Sciatic nerve (tissue), 2 donors: ENCODE results near the gene SLC5A3. TPM values are rescaled to one million over a fixed set of nuclear protein-coding genes. Genes with fewer than 3 reads are reported as not detected.

Source experiments
- ATAC-seq: fragments of 200-7000 bp; cut with Tn5 transposase; one replicate; pipeline ENCODE4 v1.9.1; 2020; ENCODE audit warnings: mild to moderate bottlenecking, moderate library complexity
- DNase-seq: peaks from one replicate; pipeline ENCODE4 v3.0.0-alpha.2; 2020; ENCODE audit warnings: low spot score
- intact Hi-C: fragments of 100-400 bp; cut with DNase I; formaldehyde crosslinking; loops from one replicate; pipeline ENCODE4 v1.14.2; 2022
- total RNA-seq: library from RNA; stranded (reverse); fragmentation: NEBNext Ultra II Directional; extraction: Animal tissue kit (Norgen Biotek cat#: 25700); gene quantifications from one replicate; pipeline ENCODE4 v1.2.1, GENCODE V29; 2021
- donor health status: DM: no; HTN: no; CAD: no.
- donor health status: DM: no; HTN: no; CAD: no.

SLC5A3 gene
- total RNA-seq = 67.7 TPM

DNA sequence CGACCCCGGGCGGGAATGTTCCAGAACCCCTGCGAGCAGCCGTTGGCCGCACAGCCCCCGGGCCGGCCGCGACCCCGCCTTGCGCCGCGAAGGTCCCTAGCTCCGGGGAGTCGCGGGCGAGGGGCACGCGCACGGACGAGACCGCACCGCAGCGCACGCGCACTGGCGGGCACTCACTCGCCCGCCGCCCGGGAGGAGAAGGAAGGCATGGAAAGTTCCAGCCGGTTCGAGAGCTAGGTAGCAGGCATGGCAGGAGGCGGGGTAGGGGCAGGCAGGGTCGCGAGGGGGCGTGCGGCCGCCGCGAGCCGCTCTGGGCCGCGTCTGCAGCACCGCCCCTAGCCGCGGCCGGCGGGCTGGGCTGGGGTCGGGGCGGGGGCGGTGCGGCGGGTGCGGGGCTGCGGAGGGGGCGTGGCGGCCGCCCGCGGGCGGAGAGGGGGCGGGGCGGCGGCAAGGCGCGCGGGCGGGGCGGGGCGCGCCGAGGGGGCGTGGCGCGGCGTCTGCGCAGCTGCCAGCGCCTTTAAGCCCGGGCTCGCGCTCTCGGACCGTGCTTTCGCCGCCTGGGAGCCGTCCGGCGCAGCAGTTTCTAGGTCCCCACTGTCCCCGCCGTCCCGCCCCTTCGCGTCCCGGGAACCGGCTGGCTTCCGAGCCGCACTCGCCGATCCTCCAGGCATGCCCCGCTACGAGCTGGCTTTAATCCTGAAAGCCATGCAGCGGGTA is at the start of gene SLC5A3, which contains the start of gene MRPS6:
Gene SLC5A3, plus strand, starts transcription at position 547 of the 717 bp plus-strand sequence. CDS start 21,621 bp downstream, outside the sequence.
Gene MRPS6, plus strand, starts transcription at position 547 of the 717 bp plus-strand sequence. Its CDS starts 123 bp downstream, at position 670.
- DNase-seq (peak; percentile 91), ATAC-seq (peak; percentile 91)
- intact Hi-C loops = no loop called here

- intact Hi-C loops = no loop called here
- DNase-seq = no peak
- no peak for ATAC-seq
Observed at GRCh38 chr21:34023691-34024373, 49.5 kb upstream of the SLC5A3 start.

DNA sequence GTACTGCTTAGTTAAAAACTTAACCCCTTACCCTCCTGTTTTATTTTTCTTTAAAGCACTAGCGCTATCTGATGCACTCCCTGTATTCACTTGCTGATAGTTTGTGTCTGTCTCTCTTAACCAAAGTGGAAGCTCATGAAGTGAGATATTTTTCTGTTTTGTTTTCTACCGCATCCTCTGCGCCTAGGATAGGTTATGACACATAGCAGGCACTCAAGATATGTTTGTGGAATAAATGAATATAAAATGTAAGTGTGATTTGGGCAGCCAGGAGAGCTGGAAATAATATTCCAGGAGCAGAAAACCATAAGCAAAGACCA is 49.0 kb upstream of the SLC5A3 start:
- DNase-seq (no peak), ATAC-seq (no peak)
- intact Hi-C loops = no loop called here

GRCh38 chr21:34027721-34028461 is 45.5 kb upstream of the SLC5A3 start:
- DNase-seq = no peak
- ATAC-seq = no peak
- intact Hi-C loops = loop anchor here (2.0 kb wide), 1 partner anchor 27 kb away; no protein-coding TSS in a partner anchor

DNA sequence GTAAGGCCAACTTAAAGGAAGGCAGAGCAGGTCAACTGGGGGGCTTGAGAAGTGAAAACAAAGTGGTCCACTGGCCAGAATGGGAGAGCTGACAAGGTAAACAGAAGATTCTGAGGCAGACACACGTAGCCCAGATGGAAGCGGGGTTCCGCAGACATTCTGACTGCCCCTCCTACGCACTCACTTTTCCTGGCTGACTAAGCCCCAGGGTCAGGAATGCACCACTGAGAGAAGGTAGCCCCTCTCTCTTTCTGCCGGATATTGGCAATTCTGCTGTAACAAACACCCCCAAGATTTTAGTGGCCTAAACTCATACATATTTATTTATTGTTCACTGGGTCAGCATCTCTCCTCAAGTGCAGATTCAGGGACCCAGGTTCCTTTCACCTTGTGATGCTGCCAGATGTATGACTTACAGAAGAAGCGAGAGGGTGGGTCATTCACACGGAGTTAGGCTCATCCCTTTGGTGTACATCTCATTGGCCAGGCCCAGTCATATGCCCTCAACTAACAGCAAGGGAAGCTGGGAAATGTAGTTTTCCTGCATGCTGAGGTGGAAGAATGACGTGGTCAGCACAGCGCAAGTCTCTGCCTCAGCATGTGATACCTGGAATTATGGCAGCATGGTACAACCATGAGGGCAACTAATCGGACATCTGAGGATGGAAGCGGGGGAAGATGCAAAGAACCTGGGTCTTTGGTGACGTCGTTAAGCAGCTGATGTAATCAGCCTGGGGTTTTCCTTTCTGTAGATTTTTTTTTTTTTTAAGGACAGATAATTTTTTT is 43.4 kb upstream of the SLC5A3 start:
- intact Hi-C loops = loop anchor here (2.0 kb wide), 1 partner anchor 29 kb away; no protein-coding TSS in a partner anchor
- ATAC-seq = peak; percentile 93
- DNase-seq = no peak

DNA sequence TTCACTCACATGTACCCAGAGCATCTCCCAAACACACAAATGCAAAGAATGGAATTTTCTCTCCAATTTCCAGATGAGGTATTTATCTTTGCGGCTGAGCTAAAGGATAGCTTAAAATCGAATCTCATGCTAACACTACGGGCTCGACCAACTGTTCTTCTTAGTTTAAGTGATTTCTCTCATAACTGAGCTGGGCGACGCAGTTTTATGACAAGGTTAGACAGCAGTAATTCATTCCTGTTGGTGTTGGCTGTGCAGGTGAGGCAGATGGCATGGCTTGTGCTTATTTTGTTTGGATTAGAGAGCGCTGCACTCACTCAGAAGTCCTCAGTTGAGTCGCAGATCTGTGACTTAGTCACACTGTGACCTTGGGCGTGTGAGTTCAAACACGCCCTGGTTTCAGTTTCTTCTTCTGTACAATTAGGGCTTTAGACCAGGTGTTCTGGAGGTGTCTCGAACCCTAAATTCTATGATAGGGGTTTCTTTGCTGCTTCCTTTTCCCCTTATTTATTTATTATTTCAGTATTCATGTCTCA is 41.5 kb upstream of the SLC5A3 start:
- intact Hi-C loops = no loop called here
- DNase-seq (no peak), ATAC-seq (no peak)

DNA sequence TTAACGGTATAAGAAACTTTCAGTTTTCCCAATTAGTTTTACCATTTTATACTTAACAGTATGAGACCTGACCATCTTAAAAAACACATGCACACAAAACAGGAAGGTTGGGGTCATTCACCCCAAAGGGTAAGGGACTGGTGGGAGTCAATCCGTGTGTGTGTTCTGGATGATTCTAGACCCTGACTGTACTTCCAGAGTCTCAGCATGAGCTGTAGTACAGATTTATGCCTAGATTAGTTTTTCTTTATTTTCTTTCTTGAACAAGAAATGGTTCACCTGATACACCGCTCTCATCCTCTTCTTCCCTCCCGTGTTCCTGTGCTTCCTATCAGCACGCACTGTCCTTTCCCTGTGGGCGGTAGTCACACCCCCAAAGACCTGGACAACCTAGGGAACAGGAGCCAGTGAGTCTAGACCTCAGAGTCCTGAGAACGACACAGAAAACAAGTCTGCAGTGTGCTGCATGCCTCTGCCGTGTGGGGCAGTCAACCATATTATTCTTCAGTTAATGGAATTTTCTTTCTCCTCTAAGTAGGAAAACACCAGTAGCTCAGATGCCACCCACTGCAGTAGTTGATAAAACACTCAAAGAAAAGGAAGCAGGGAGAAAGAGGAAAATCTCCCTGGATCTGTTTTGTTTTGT is 38.9 kb upstream of the SLC5A3 start:
- no peak for DNase-seq
- no peak for ATAC-seq
- intact Hi-C loops = no loop called here

- no peak for ATAC-seq
- intact Hi-C loops = no loop called here
- DNase-seq = no peak
Observed at GRCh38 chr21:34035619-34036354, 37.6 kb upstream of the SLC5A3 start.

DNA sequence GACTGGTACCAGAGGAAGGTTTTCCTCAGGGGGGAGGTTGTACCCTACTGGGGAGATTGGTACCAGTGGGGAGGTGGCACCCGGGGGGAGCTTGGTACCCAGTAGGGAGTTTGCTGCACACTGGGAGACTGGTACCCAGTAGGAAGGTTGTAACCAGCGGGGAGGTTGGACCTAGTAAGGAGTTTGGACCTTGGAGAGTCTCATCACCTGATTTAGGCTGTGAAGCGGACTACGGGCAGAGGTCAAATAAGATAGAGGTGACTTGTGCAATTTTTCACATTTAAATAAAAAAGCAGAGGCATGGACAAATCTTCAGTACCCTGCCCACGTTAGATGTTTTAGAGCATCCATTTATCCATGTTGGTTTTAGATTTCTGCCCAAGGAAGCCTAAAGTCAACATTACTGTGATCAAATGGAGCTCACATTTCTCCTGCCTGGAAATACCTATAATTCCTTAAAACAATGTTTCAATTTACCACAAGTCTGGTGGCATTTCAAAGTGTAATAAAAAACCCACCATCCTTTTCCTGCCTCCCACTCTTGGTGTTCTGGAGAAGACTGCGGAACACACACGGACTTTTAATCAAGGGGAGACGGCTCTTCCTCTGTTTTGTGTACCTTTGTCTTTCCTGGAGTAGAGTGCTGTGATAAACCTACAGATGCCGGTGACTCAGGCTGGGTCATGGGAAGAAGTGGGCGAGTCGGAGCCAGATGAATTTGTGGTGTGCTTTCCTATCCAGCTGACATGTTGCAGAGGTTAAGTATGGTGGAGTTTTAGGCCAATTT is 36.2 kb upstream of the SLC5A3 start:
- ATAC-seq (no peak), DNase-seq (no peak)
- intact Hi-C loops = no loop called here

- DNase-seq (no peak), ATAC-seq (peak; percentile 81)
- intact Hi-C loops = no loop called here
Observed at GRCh38 chr21:34039678-34040382, 33.5 kb upstream of the SLC5A3 start.

DNA sequence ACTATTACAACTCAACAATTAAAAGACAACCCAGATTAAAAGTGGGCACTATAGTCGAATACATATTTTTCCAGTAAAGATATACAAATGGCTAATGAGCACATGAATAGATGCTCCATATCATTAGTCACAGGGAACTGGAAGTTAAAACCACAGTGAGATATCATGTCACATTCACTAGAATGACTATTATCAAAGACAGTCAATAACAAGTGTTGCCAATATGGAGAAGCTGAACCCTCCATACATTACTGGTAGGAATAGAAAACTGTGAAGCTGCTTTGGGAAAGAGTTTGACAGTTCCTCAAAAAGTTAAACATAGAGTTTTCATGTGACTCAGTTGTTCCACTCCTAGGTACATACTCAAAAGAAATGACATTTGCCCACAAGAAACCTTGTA is 30.6 kb upstream of the SLC5A3 start:
- intact Hi-C loops = no loop called here

DNA sequence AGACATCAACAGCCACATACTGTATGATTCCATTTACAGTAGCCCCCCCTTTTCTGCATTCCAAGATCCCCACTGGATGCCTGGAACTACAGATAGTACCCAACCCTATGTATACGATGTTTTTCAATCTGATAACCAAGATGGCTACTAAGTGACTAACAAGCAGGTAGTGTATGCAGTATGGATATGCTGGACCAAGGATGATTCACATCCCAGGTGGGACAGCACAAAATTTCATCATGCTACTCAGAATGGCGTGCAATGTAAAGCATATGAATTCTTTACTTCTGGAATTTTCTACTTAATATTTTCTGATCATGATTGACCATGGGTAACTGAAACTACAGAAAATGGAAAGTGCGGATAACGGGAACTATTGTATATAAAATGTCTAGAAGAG is 30.0 kb upstream of the SLC5A3 start:
- DNase-seq (no peak), ATAC-seq (no peak)
- intact Hi-C loops = no loop called here

More for the DNA sequence above, 30.6 kb upstream of the SLC5A3 start:
- no peak for ATAC-seq
- DNase-seq = no peak

DNA sequence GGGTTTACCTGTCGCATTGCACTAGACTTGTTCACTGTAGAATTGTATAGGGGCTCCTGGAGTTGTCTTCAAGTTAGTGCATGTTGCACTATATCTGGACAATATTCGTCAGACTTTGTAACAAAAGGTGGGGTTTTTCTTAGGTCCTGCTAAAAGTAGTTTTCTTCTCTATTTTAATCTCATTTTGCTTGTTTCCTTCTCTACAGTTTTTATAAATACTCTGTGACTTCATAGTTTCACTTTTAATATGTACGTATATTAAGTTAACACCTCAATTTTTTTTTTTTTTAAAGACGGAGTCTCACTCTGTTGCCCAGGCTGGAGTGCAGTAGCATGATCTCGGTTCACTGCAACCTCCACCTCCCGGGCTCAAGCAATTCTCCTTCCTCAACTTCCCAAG is 26.5 kb upstream of the SLC5A3 start:
- ATAC-seq (no peak), DNase-seq (no peak)
- intact Hi-C loops = no loop called here

DNA sequence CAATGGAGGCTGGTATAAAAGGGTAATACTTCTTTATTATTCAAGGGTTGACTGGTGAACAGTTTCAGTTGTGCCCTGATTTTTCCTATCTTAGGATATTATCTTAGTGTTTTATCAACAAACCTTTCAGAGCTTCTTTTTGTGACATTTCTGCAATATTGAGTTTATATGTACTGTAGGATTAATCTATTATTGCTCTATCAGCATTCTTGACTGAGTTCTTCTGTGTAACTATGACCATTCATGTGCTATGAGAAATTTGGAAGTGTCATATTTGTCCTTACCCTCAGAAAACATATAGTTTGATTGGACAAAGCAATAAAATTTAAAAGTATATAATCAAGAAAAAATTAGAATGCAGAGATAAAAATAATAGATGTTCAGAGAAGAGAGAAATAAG is 25.5 kb upstream of the SLC5A3 start:
- DNase-seq (no peak), ATAC-seq (no peak)
- intact Hi-C loops = no loop called here

GRCh38 chr21:34052171-34052570 is 21.2 kb upstream of the SLC5A3 start:
- DNase-seq (no peak), ATAC-seq (no peak)
- intact Hi-C loops = no loop called here

DNA sequence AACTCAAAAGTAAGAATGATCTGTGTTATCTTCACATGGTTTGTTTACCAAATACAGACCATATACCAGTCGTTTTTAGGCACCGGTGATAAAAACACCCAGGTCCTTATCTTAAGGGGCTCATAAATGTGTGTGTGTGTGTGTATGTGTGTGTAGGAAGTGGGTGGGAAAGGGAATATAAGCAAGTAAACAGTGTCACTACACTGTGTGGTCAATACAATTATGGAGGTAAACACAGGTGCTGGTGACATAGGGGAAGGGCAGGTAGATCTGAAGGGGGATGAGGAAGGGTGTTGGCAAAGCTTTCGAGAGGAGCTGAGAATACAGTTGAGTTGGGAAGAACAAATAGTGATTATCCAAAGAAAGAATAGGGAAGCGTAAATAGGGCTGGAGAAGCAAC is 19.1 kb upstream of the SLC5A3 start:
- ATAC-seq (no peak), DNase-seq (no peak)
- intact Hi-C loops = no loop called here
